ENCODE results near the gene BRINP1.
A peak's percentile ranks its signal among the peaks of the same experiment; 100 is the strongest.

Gene BRINP1

DNA sequence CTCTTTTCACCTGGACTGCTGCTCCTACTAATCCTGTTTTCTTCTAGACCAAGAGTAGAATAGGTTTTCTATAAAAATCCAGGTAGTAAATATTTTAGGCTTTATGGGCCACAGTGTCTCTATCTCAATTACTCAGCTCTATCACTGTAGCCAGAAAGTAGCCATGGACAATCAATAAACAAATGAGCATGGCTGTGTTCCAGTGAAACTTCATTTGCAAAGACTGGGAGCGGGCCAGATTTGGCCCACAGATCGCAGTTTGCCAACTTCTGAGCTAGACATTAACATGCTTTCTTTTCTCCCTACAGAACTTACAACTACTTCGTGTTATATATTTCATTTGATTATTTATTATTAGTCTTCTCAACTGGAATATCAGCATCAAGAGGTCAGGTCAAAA is 30.2 kb downstream of the BRINP1 start:
- no peak overlapping the region for H3K4me3 ChIP-seq (ENCODE audit: extremely low read depth, insufficient read depth, low read length, poor library complexity, severe bottlenecking)
- no peaks in the 10 kb centered on the region for H3K9me3 ChIP-seq (ENCODE audit: control insufficient read depth, low read length)
- 79% methylated on average over 2 of the region's 3 CpGs; no CpG with 5 or more reads in 1 of the 2 experiments for WGBS, 2 experiments (ENCODE audit: insufficient coverage in 2 of 2)
- H3K4me1 ChIP-seq (ENCODE audit: control insufficient read depth, insufficient read depth, low read length, poor library complexity, severe bottlenecking), result peaks cover 5% of the 10 kb centered on the region
- H3K36me3 ChIP-seq (ENCODE audit: control insufficient read depth, insufficient read depth, low read length), result no peaks in the 10 kb centered on the region
- H3K27ac ChIP-seq (ENCODE audit: low read depth, low read length, severe bottlenecking), result no peak overlapping the region

DNA sequence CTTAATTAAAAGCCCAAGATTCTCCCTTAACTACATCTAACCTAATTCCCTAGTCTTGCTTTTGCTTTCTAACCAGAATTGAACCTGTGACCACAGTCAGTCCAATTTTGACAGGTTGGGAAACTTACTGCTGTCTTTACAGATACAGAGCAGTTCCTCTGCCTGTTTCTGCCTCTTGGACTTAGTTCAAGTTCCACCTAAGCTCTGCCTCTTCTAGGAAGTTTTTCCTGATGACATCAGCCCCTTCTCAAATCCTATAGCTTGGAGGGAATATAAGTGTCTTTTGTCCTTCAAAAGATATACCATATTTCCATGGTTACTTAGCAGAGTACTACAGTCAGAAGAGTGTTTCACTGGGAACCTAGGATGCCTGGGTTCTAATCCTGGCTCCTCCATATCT is 31.7 kb downstream of the BRINP1 start:
- Histone ChIP-seq H3K4me1 (ENCODE audit: control insufficient read depth, insufficient read depth, low read length, poor library complexity, severe bottlenecking) (peaks cover 8% of the 10 kb centered on the region), H3K27ac (ENCODE audit: low read depth, low read length, severe bottlenecking) (no peak overlapping the region), H3K36me3 (ENCODE audit: control insufficient read depth, insufficient read depth, low read length) (no peaks in the 10 kb centered on the region), H3K4me3 (ENCODE audit: extremely low read depth, insufficient read depth, low read length, poor library complexity, severe bottlenecking) (no peak overlapping the region), H3K9me3 (ENCODE audit: control insufficient read depth, low read length) (no peaks in the 10 kb centered on the region)

DNA sequence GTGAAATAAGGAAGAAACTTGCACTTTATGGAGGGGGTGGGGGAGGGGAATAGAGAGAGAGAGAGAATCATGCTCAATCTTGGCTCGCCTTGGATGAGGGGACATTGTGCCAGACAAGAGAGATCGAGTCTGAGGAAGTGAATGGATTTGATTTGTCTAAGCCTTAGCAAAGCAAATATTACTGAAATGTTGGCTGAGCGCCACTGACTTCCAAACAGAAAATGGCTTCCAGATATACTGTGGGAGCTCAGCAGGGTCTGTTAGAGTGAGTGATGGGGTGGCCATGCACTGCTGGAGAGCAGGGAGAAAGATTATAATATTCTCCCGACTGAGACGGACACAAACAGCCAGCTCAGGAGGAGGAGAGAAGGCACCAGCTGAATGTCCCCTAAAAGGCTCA is 34.5 kb downstream of the BRINP1 start:
- Histone ChIP-seq H3K36me3 (ENCODE audit: control insufficient read depth, insufficient read depth, low read length) (no peaks in the 10 kb centered on the region), H3K4me1 (ENCODE audit: control insufficient read depth, insufficient read depth, low read length, poor library complexity, severe bottlenecking) (peaks cover 8% of the 10 kb centered on the region), H3K4me3 (ENCODE audit: extremely low read depth, insufficient read depth, low read length, poor library complexity, severe bottlenecking) (no peak overlapping the region), H3K27ac (ENCODE audit: low read depth, low read length, severe bottlenecking) (no peak overlapping the region), H3K9me3 (ENCODE audit: control insufficient read depth, low read length) (peaks cover 9% of the 10 kb centered on the region)
- 89 to 98% methylated on average over 5 of the region's 5 CpGs for WGBS, 2 experiments (ENCODE audit: insufficient coverage in 2 of 2)

DNA sequence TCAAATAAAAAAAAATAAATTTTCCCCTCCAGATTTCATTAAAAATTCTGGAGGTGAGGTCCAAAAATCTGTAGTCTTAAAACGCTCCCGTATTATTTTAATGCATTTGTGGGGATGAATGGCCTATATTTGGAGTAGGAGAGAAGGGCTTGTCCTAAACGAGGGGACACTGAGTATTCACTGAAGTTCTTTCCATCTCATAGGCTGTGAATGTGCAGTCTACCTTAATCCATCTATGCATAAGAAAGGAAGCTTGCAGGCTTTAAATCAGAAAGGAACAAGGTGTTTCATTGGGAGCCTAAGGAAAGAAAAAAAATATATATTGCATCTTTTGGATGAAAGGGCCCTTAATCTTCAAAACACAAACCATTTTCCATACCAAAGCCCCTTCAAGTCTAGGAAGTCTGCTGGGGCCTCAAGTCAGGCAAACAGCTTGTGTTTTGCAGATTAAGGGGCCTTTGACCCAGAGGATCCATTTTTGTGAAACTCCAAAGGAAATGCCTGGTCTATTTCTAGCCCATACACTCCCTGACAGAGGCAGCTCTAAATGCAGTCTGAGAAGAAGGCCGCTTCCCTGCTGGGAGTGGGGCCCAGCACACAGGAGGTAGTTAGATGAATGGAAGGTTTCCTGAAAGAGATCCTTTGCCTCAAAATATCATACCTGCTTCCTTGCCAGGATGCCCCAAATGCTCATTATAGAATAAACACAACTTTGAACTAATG is 35.6 kb downstream of the BRINP1 start:
- Histone ChIP-seq H3K27ac (ENCODE audit: low read depth, low read length, severe bottlenecking) (peak overlapping the region; percentile 62), H3K36me3 (ENCODE audit: control insufficient read depth, insufficient read depth, low read length) (no peaks in the 10 kb centered on the region), H3K9me3 (ENCODE audit: control insufficient read depth, low read length) (peaks cover 19% of the 10 kb centered on the region), H3K4me3 (ENCODE audit: extremely low read depth, insufficient read depth, low read length, poor library complexity, severe bottlenecking) (no peak overlapping the region), H3K4me1 (ENCODE audit: control insufficient read depth, insufficient read depth, low read length, poor library complexity, severe bottlenecking) (peaks cover 8% of the 10 kb centered on the region)
- no CpG with 5 or more reads among the region's 4 CpGs for WGBS, 2 experiments (ENCODE audit: insufficient coverage in 2 of 2)

DNA sequence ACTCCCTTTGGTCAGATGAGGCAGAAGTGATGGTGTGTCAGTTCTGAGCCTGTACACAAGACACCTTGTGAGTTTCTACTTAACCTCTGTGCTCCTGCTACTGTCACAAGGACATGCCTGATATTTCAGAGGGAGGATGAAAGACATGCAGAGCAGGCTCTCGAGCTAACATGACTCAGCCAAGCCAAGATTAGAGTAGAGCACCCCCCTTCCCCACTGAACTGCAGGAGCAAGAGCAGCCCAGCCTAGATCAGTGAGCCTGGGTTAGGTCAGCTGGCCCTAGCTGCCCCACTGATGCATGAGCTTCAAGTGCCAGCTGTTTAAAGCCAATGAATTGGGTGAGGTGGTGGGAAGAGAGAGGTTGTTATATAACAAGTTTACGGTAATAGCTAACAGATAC is 36.7 kb downstream of the BRINP1 start:
- H3K4me1 ChIP-seq (ENCODE audit: control insufficient read depth, insufficient read depth, low read length, poor library complexity, severe bottlenecking), result peaks cover 8% of the 10 kb centered on the region
- H3K27ac ChIP-seq (ENCODE audit: low read depth, low read length, severe bottlenecking), result no peak overlapping the region
- H3K9me3 ChIP-seq (ENCODE audit: control insufficient read depth, low read length), result peaks cover 20% of the 10 kb centered on the region
- H3K4me3 ChIP-seq (ENCODE audit: extremely low read depth, insufficient read depth, low read length, poor library complexity, severe bottlenecking), result no peak overlapping the region
- WGBS, 2 experiments (ENCODE audit: insufficient coverage in 2 of 2), result no CpG with 5 or more reads among the region's 2 CpGs
- H3K36me3 ChIP-seq (ENCODE audit: control insufficient read depth, insufficient read depth, low read length), result no peaks in the 10 kb centered on the region

DNA sequence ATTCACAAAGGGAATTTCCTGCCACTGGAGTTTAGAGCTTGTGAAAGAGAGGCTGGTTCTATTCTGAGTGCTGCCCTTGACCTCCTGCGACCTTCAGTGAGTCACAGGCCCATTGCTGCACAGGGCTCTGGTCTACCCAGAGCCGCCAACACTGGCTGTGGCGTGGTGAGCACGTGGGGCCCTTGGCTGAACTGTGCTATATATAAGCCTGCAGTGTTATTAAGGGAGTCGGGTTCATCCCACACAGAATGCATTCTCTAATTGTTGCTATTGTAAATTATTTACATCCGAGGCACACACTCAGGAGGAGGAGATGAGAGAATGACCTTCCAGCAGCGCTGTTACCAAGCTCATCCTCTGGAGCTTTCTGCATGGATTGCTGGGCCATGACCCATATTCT is 47.1 kb downstream of the BRINP1 start:
- Histone ChIP-seq H3K4me1 (ENCODE audit: control insufficient read depth, insufficient read depth, low read length, poor library complexity, severe bottlenecking) (peaks cover 5% of the 10 kb centered on the region), H3K36me3 (ENCODE audit: control insufficient read depth, insufficient read depth, low read length) (no peaks in the 10 kb centered on the region)
- 90 to 93% methylated on average over 2 to 5 of the region's 7 CpGs for WGBS, 2 experiments (ENCODE audit: insufficient coverage in 2 of 2)

DNA sequence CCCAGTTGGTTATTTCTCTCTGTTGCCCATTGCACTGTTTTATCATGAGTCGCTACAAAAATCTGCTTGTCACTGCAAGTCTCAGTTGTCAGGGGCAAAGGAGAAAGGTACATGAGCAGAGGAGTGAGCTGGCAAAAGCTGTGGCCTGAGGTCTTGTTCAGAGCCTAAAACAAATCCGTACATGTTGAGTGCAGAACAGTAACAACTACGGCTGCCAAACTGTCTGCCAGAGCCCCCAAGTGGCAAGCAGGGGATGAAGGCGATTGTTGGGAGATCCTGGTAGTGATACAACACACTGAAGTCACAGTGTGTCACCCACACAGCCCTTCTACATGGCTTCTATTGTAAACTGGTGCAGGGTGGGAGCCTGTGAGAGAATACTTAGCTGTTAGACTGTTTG is 50.9 kb downstream of the BRINP1 start:
- Histone ChIP-seq H3K27ac (ENCODE audit: low read depth, low read length, severe bottlenecking) (no peak overlapping the region), H3K4me1 (ENCODE audit: control insufficient read depth, insufficient read depth, low read length, poor library complexity, severe bottlenecking) (peaks cover 5% of the 10 kb centered on the region), H3K4me3 (ENCODE audit: extremely low read depth, insufficient read depth, low read length, poor library complexity, severe bottlenecking) (no peak overlapping the region), H3K36me3 (ENCODE audit: control insufficient read depth, insufficient read depth, low read length) (no peaks in the 10 kb centered on the region), H3K9me3 (ENCODE audit: control insufficient read depth, low read length) (no peaks in the 10 kb centered on the region)
- 67 to 69% methylated on average over 3 of the region's 4 CpGs for WGBS, 2 experiments (ENCODE audit: insufficient coverage in 2 of 2)

More for the DNA sequence above, 47.1 kb downstream of the BRINP1 start:
- Histone ChIP-seq H3K9me3 (ENCODE audit: control insufficient read depth, low read length) (no peaks in the 10 kb centered on the region), H3K4me3 (ENCODE audit: extremely low read depth, insufficient read depth, low read length, poor library complexity, severe bottlenecking) (no peak overlapping the region), H3K27ac (ENCODE audit: low read depth, low read length, severe bottlenecking) (peak overlapping the region; percentile 41)

DNA sequence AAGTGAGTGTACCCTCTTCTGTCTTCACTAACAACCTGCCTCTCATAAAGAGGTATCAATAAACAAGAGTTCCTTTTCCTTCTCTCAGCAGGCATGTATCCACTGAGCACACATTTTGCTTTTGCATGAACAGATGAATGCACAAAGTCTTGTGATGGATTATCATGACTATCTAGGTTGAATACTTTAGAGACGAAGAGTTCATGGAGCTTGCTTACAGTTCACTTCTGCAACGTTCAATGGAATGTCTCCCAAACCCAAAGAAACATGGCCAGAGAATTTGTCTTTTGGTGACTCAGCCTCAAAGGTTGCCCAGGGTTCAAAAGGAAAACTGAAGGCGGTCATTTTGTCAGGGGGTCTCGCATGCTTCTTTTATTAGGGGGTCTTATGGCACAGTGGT is 55.4 kb downstream of the BRINP1 start:
- Histone ChIP-seq H3K36me3 (ENCODE audit: control insufficient read depth, insufficient read depth, low read length) (no peaks in the 10 kb centered on the region), H3K9me3 (ENCODE audit: control insufficient read depth, low read length) (no peaks in the 10 kb centered on the region), H3K4me1 (ENCODE audit: control insufficient read depth, insufficient read depth, low read length, poor library complexity, severe bottlenecking) (no peaks in the 10 kb centered on the region), H3K27ac (ENCODE audit: low read depth, low read length, severe bottlenecking) (no peak overlapping the region), H3K4me3 (ENCODE audit: extremely low read depth, insufficient read depth, low read length, poor library complexity, severe bottlenecking) (no peak overlapping the region)
- WGBS, 2 experiments (ENCODE audit: insufficient coverage in 2 of 2), result 89 to 96% methylated on average over 3 to 4 of the region's 4 CpGs

DNA sequence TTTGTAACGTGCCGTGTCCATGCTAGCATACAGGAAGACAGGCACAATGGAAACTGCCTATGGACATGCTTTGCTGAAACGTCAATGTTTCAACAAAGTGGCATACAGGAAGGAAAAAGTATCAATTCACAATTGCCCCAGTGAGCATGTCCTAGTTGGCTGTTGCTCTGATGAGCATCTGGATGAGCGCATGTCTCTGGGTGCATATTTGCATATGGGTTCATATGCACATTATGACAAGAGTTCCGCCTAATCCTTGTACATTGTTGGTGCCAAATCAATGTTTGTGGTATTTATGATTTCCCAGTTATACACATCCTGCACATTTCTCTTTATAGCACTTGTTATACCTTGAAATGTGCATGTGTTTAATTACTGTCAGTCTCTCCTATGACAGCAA is 58.5 kb downstream of the BRINP1 start:
- H3K4me1 ChIP-seq (ENCODE audit: control insufficient read depth, insufficient read depth, low read length, poor library complexity, severe bottlenecking), result no peaks in the 10 kb centered on the region
- H3K9me3 ChIP-seq (ENCODE audit: control insufficient read depth, low read length), result no peaks in the 10 kb centered on the region
- WGBS, 2 experiments (ENCODE audit: insufficient coverage in 2 of 2), result 92 to 100% methylated on average over 3 of the region's 5 CpGs
- no peak overlapping the region for H3K27ac ChIP-seq (ENCODE audit: low read depth, low read length, severe bottlenecking)
- no peak overlapping the region for H3K4me3 ChIP-seq (ENCODE audit: extremely low read depth, insufficient read depth, low read length, poor library complexity, severe bottlenecking)
- H3K36me3 ChIP-seq (ENCODE audit: control insufficient read depth, insufficient read depth, low read length), result no peaks in the 10 kb centered on the region

DNA sequence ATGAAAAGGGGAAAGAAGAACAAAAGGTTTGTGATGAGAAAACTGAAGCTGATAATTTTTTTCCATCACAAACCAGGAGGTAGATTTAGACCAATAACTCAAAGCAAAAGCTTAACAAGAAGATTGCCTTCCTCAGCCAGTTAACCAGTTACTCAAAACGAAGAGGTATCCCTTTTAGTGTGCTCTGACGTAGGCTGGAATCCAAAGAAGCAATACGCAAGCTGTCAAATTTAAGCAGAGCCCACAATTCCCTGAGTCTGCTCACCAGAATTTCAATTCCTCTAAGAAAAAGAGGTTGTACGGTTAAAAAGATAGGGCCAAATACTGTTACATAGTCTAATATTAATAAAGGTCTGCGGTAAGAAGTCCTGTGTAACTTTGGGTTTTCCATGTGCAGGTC is 61.8 kb downstream of the BRINP1 start:
- Histone ChIP-seq H3K36me3 (ENCODE audit: control insufficient read depth, insufficient read depth, low read length) (no peaks in the 10 kb centered on the region), H3K4me1 (ENCODE audit: control insufficient read depth, insufficient read depth, low read length, poor library complexity, severe bottlenecking) (no peaks in the 10 kb centered on the region)
- WGBS, 2 experiments (ENCODE audit: insufficient coverage in 2 of 2), result 67 to 88% methylated on average over 1 to 3 of the region's 5 CpGs

DNA sequence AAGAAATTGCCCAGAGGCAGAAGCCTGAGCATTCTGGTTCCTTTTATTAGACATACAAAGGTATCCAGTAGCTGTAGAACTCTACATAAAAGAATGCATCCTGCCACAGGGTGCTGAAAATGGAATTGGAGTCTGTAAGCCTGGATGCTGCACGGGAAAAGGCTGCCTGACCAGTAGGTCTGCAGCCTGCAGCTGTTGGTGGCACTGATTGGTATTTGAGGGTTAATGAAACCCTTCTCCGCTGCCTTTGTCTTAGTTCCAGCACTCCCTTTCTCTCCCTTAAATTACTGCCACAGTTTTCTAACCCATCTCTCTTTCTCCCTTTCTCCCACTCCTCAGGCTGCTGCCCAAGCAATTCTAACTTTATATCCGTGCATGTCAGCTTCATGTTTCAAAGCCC is 64.7 kb downstream of the BRINP1 start:
- Histone ChIP-seq H3K4me3 (ENCODE audit: extremely low read depth, insufficient read depth, low read length, poor library complexity, severe bottlenecking) (no peak overlapping the region), H3K27ac (ENCODE audit: low read depth, low read length, severe bottlenecking) (no peak overlapping the region), H3K36me3 (ENCODE audit: control insufficient read depth, insufficient read depth, low read length) (no peaks in the 10 kb centered on the region), H3K9me3 (ENCODE audit: control insufficient read depth, low read length) (no peaks in the 10 kb centered on the region), H3K4me1 (ENCODE audit: control insufficient read depth, insufficient read depth, low read length, poor library complexity, severe bottlenecking) (no peaks in the 10 kb centered on the region)
- WGBS, 2 experiments (ENCODE audit: insufficient coverage in 2 of 2), result 55 to 65% methylated on average over 2 to 3 of the region's 3 CpGs

More for the DNA sequence above, 61.8 kb downstream of the BRINP1 start:
- Histone ChIP-seq H3K27ac (ENCODE audit: low read depth, low read length, severe bottlenecking) (no peak overlapping the region), H3K9me3 (ENCODE audit: control insufficient read depth, low read length) (no peaks in the 10 kb centered on the region), H3K4me3 (ENCODE audit: extremely low read depth, insufficient read depth, low read length, poor library complexity, severe bottlenecking) (no peak overlapping the region)
